K562 (cell line): Measurements from ENCODE around the gene FAM53B. TPM values are rescaled to one million over a fixed set of nuclear protein-coding genes. Genes with fewer than 3 reads are reported as not detected.
"Not testable (repeated sequence)": the region's sequence is repeated elsewhere in the genome, so short reads cannot be mapped to it uniquely, and the experiment has no call there.

Source experiments
- ATAC-seq: fragments of 200-7000 bp; cut with Tn5 transposase; 3 replicates; pipeline ENCODE4 v1.9.1; 2020; ENCODE audit warnings: moderate library complexity
- BruUV-seq: library from RNA; stranded (reverse); fragments of 400-500 nt; replicated peaks from 2 replicates; lab custom pipeline; 2021; lab: Mats Ljungman, UMichigan
- CTCF ChIA-PET: fragments of 300-600 bp; formaldehyde crosslinking; extraction: SDS; loops from one replicate; lab custom pipeline; 2021; ENCODE audit warnings: low intra/inter-chr PET ratio; lab: Yijun Ruan, JAX
- POLR2A ChIA-PET: fragments of 300-600, 350-650 bp; sonication (Branson Sonifier 250); formaldehyde crosslinking; extraction: SDS; loops from one replicate; lab custom pipeline; 2021; ENCODE audit warnings: antibody characterized with exemption, inconsistent platforms; lab: Yijun Ruan, JAX
- DNase-seq, 4 experiments: peaks; one replicate each; pipeline versions ENCODE4 v3.0.0 to v3.0.0-alpha.2; 2011 to 2018; ENCODE audit warnings: low spot score in 3 of 4, mixed read lengths in 3 of 4; ENCODE audit errors: extremely low read depth in 1 of 4
- FAIRE-seq: peaks from 2 replicates; lab custom pipeline; 2011; peaks lifted over from hg19 to GRCh38; lab: Jason Lieb, UNC
- H2AFZ ChIP-seq: 2 replicates; pipeline ENCODE4 v1.6.0; 2011; ENCODE audit warnings: low read depth, low read length, control low read depth, inconsistent platforms
- H3K27ac ChIP-seq: fragments of 200-600 bp; 3 replicates; pipeline ENCODE4 v1.8.0; 2011; ENCODE audit warnings: low read depth, mild to moderate bottlenecking, control low read depth, inconsistent platforms, low read length, moderate library complexity, mixed read lengths; ENCODE audit errors: extremely low read depth
- H3K27me3 ChIP-seq, 2 experiments: fragments of 300-600 bp in 1 of 2; 2 replicates in 1 of 2; 3 replicates in 1 of 2; pipeline versions ENCODE4 v1.6.0 to v1.8.0; 2011; ENCODE audit warnings: inconsistent platforms in 2 of 2, low read length in 2 of 2, mild to moderate bottlenecking in 1 of 2, mixed read lengths in 1 of 2, moderate library complexity in 1 of 2; ENCODE audit not compliant: control insufficient read depth in 2 of 2, insufficient read depth in 2 of 2
- H3K36me3 ChIP-seq: fragments of 300-600 bp; 3 replicates; pipeline ENCODE4 v1.8.0; 2011; ENCODE audit warnings: mild to moderate bottlenecking, low read length, inconsistent platforms; ENCODE audit not compliant: control insufficient read depth, insufficient read depth
- H3K4me1 ChIP-seq, 2 experiments: fragments of 200-600 bp in 1 of 2; replicated peaks in 1 of 2; 2 replicates in 1 of 2; 3 replicates in 1 of 2; pipeline versions ENCODE4 v1.5.1 to v1.8.0; 2011; ENCODE audit warnings: inconsistent platforms in 2 of 2, low read length in 2 of 2, mild to moderate bottlenecking in 1 of 2, mixed read lengths in 1 of 2, moderate library complexity in 1 of 2; ENCODE audit not compliant: control insufficient read depth in 2 of 2, insufficient read depth in 2 of 2
- H3K4me2 ChIP-seq: 2 replicates; pipeline ENCODE4 v1.6.1; 2011; ENCODE audit warnings: low read length, control low read depth, inconsistent platforms, mixed read lengths; ENCODE audit not compliant: insufficient read depth
- H3K4me3 ChIP-seq: fragments of 200-600 bp; sonication (generic), shearing (Covaris generic); 2 replicates; pipeline ENCODE4 v1.5.1; 2016; ENCODE audit warnings: control low read depth, inconsistent platforms
- H3K79me2 ChIP-seq: fragments of 200-600 bp; 3 replicates; pipeline ENCODE4 v1.8.0; 2011; ENCODE audit warnings: low read length, inconsistent platforms; ENCODE audit not compliant: control insufficient read depth, insufficient read depth
- H3K9ac ChIP-seq, 2 experiments: 2 replicates each; pipeline versions ENCODE4 v1.6.0 to v1.6.1; 2011; ENCODE audit warnings: low read depth in 2 of 2, low read length in 2 of 2, control low read depth in 1 of 2, inconsistent platforms in 1 of 2, mild to moderate bottlenecking in 1 of 2, mixed read lengths in 1 of 2; ENCODE audit not compliant: insufficient read depth in 1 of 2
- H3K9me1 ChIP-seq: one replicate; pipeline ENCODE4 v1.6.0; 2011; ENCODE audit warnings: inconsistent platforms, mild to moderate bottlenecking, low read length, moderate library complexity; ENCODE audit not compliant: control insufficient read depth, insufficient read depth
- H3K9me3 ChIP-seq: replicated peaks from 2 replicates; pipeline ENCODE4 v1.5.1; 2011; ENCODE audit warnings: low read depth, low read length, inconsistent platforms; ENCODE audit not compliant: control insufficient read depth, insufficient read depth
- H4K20me1 ChIP-seq: replicated peaks from 2 replicates; pipeline ENCODE4 v1.6.1; 2011; ENCODE audit warnings: low read length, inconsistent platforms, mixed read lengths; ENCODE audit not compliant: control insufficient read depth, insufficient read depth
- ATF7 ChIP-seq: fragments of 450-650 bp; IDR thresholded peaks from 2 replicates; pipeline ENCODE4 v1.7.1; 2014; ENCODE audit warnings: mild to moderate bottlenecking, moderate library complexity
- DIDO1 ChIP-seq: fragments of 450-650 bp; IDR thresholded peaks from 2 replicates; pipeline ENCODE4 v1.6.1; 2016; ENCODE audit warnings: low read depth, missing biosample characterization, missing genetic modification characterization
- HMBOX1 ChIP-seq: sonication (generic); IDR thresholded peaks from 2 replicates; pipeline ENCODE4 v1.6.1; 2016
- MAFF ChIP-seq: IDR thresholded peaks from 2 replicates; pipeline ENCODE4 v1.6.1; 2012; ENCODE audit warnings: low read length, improper control_type of control experiment
- PHTF2 ChIP-seq: fragments of 250-450 bp; sonication (Bioruptor Pico); IDR thresholded peaks from 2 replicates; pipeline ENCODE4 v1.5.0; 2021; ENCODE audit warnings: mild to moderate bottlenecking
- SPI1 ChIP-seq: IDR thresholded peaks from 2 replicates; pipeline ENCODE4 v1.6.1; 2011; ENCODE audit warnings: low read depth, low read length, control low read depth, borderline replicate concordance
- XRCC5 ChIP-seq: fragments of 200-400 bp; formaldehyde crosslinking; IDR thresholded peaks from 2 replicates; pipeline ENCODE4 v1.6.1; 2017; ENCODE audit warnings: low read depth, mild to moderate bottlenecking, low read length
- ZBTB17 ChIP-seq: fragments of 450-650 bp; formaldehyde crosslinking; IDR thresholded peaks from 2 replicates; pipeline ENCODE4 v1.4.0; 2020; ENCODE audit warnings: mild to moderate bottlenecking
- ZNF324 ChIP-seq: fragments of 250-450 bp; sonication (Bioruptor Pico); IDR thresholded peaks from 2 replicates; pipeline ENCODE4 v1.4.0; 2020; ENCODE audit warnings: mild to moderate bottlenecking
- ZNF347 ChIP-seq: fragments of 450-650 bp; formaldehyde crosslinking; IDR thresholded peaks from 2 replicates; pipeline ENCODE4 v1.4.0; 2020; ENCODE audit warnings: low read depth, mild to moderate bottlenecking, moderate library complexity
- ZSCAN32 ChIP-seq: fragments of 450-650 bp; formaldehyde crosslinking; IDR thresholded peaks from 2 replicates; pipeline ENCODE4 v1.4.0; 2020; ENCODE audit warnings: mild to moderate bottlenecking, moderate library complexity
- WGBS: fragments of 100-300 bp; shearing (Covaris generic); methylation state at CpG from one replicate; pipeline ENCODE4 v1.1.6; 2016; ENCODE audit warnings: low coverage, mixed read lengths; ENCODE audit not compliant: insufficient coverage; ENCODE audit errors: missing lambda C conversion rate; 5-methylcytosine and 5-hydroxymethylcytosine counted together
- in situ Hi-C: fragments of 300-500 bp; cut with MboI; formaldehyde crosslinking; loops from 4 replicates; pipeline ENCODE4 v1.15.0; 2018; ENCODE audit warnings: inconsistent platforms, mixed read lengths
- intact Hi-C: fragments of 100-400 bp; cut with micrococcal nuclease; formaldehyde crosslinking; loops from 2 replicates; pipeline ENCODE4 v1.14.2; 2022
- polyA plus RNA-seq, 8 experiments: library from polyadenylated mRNA; depleted of rRNA in 4 of 8; stranded (reverse) in 5 of 8; unstranded in 3 of 8; fragments of >200 nt; fragmentation: Nextera tagmentation in 2 of 8; fragmentation: Illumina TruSeq in 1 of 8; extraction: Ambion mirVana in 2 of 8; extraction: Trizol in 1 of 8; gene quantifications; 2 replicates each; pipeline versions ENCODE4 v1.2.1 to v1.2.3, GENCODE V29; 2011 to 2014; ENCODE audit warnings: inconsistent platforms in 1 of 8, missing spikeins in 1 of 8
- total RNA-seq, 7 experiments: library from RNA; depleted of rRNA in 6 of 7; stranded (reverse); fragments of >200 nt in 6 of 7; fragmentation: Illumina TruSeq in 2 of 7; extraction: Trizol in 2 of 7; gene quantifications; 2 replicates each; pipeline versions ENCODE4 v1.2.1 to v1.2.3, GENCODE V29; 2011 to 2021; ENCODE audit warnings: low replicate concordance in 1 of 7
- TF ChIP-seq, protein P1 (sequence below): fragments of 250-450 bp; sonication (Bioruptor Pico); IDR thresholded peaks from 2 replicates; pipeline ENCODE4 v1.8.0; 2021; ENCODE audit warnings: mild to moderate bottlenecking, moderate library complexity

FAM53B gene
- total and polyA plus RNA-seq, 9 of the 15 experiments (the other 6 are each of a cell fraction or from before 2014, with no cell fraction given) = 0.03 to 16.5 (median 5.0) TPM

- CTCF ChIA-PET, BruUV-seq, H3K9me3 ChIP-seq, H3K36me3 ChIP-seq, H3K4me3 ChIP-seq, DNase-seq, H2AFZ ChIP-seq, in situ Hi-C loops, H3K79me2 ChIP-seq, H3K9me1 ChIP-seq, FAIRE-seq, ATAC-seq: not testable (repeated sequence)
- Histone ChIP-seq H3K9ac (peak overlapping the region in 1 of 2 experiments; percentile 19; a peak in 1 of 4 replicates), H3K4me1 (peaks cover 15 to 40% of the 10 kb centered on the region in 2 experiments), H3K27me3 (peaks cover 0 to 13% of the 10 kb centered on the region in 2 experiments; a peak in 3 of 5 replicates), H4K20me1 (peaks cover 10% of the 10 kb centered on the region; the same call in 1 of the 2 replicates), H3K27ac (peak overlapping the region; percentile 37; the same call in 1 of the 3 replicates), H3K4me2 (peak overlapping the region; percentile 56; the same call in 1 of the 2 replicates)
- WGBS = 13% methylated on average over 4 of the region's 6 CpGs
- intact Hi-C loops = loop anchor here (2.0 kb wide), 1 partner anchor 128 kb away; no protein-coding TSS in a partner anchor
- POLR2A ChIA-PET = interaction anchor here (0.6 kb wide), 1 partner anchor 605 kb away, joined by 3 read pairs; no protein-coding TSS in a partner anchor
These were observed 155.8 kb downstream of the FAM53B start for GRCh38 chr10:124588341-124588735.

DNA sequence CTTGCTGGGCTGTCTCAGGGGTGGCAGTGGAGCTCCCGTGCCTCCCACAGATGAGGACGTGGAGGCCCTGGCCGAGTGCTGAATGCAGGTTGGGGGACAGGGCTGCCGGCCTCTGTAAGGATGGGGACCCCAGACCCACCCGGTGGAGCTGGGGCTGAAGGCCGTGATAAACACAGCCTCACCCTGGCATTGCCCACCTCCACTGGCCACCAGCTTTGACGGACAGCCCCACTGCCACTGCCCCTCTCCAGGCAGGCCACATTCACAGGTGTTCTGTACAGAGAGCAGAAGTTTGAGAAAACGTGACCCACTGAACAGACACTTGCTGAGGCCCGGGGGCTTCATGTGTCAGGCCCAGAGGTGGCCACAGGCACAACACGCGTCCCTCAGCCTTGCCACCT lies 156.4 kb downstream of the FAM53B start:
- Histone ChIP-seq H3K27me3 (peaks cover 0 to 8% of the 10 kb centered on the region in 2 experiments; a peak in 3 of 5 replicates), H3K4me1 (peaks cover 15 to 35% of the 10 kb centered on the region in 2 experiments), H3K79me2 (no peaks in the 10 kb centered on the region), H3K9ac (peak overlapping the region in 1 of 2 experiments; percentile 64; a peak in 1 of 4 replicates), H3K36me3 (no peaks in the 10 kb centered on the region), H3K4me2 (no peak overlapping the region), H3K27ac (no peak overlapping the region), H4K20me1 (peaks cover 10% of the 10 kb centered on the region; the same call in 1 of the 2 replicates), H3K9me1 (peaks cover 5% of the 10 kb centered on the region), H3K9me3 (no peaks in the 10 kb centered on the region), H2AFZ (no peak overlapping the region), H3K4me3 (no peak overlapping the region)
- DNase-seq (no peak), FAIRE-seq (no peak), ATAC-seq (no peak)
- in situ Hi-C loops (no loop called here), intact Hi-C loops (loop anchor here (2.0 kb wide), 1 partner anchor 129 kb away; no protein-coding TSS in a partner anchor)
- POLR2A ChIA-PET = no interaction called here
- 68% methylated on average over 8 of the region's 11 CpGs for WGBS
- no TSS peak for BruUV-seq
- TF ChIP-seq XRCC5 = no peak
- no peak for TF ChIP-seq HMBOX1
- no peak for TF ChIP-seq SPI1
- TF ChIP-seq ZNF324 (CRISPR knock-in tag) = no peak
- no peak for TF ChIP-seq ZSCAN32 (CRISPR knock-in tag)
- TF ChIP-seq, protein P1, sequence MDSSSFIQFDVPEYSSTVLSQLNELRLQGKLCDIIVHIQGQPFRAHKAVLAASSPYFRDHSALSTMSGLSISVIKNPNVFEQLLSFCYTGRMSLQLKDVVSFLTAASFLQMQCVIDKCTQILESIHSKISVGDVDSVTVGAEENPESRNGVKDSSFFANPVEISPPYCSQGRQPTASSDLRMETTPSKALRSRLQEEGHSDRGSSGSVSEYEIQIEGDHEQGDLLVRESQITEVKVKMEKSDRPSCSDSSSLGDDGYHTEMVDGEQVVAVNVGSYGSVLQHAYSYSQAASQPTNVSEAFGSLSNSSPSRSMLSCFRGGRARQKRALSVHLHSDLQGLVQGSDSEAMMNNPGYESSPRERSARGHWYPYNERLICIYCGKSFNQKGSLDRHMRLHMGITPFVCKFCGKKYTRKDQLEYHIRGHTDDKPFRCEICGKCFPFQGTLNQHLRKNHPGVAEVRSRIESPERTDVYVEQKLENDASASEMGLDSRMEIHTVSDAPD (CRISPR knock-in tag) = no peak
- TF ChIP-seq MAFF = no peak
- TF ChIP-seq ZBTB17 (CRISPR knock-in tag) = no peak
- TF ChIP-seq ATF7 = no peak
- no peak for TF ChIP-seq ZNF347 (CRISPR knock-in tag)
- TF ChIP-seq PHTF2 = no peak
- TF ChIP-seq DIDO1 = no peak
- CTCF ChIA-PET = no interaction called here
